Esophagus muscularis mucosa (tissue), 3 donors: ENCODE data around the gene PDGFB.

Source experiments
- CTCF ChIP-seq, 3 experiments: fragments of 200-600 bp in 2 of 3; fragments of 450-650 bp in 1 of 3; sonication (generic) in 2 of 3; IDR thresholded peaks; one replicate each; pipeline ENCODE4 v1.5.1; 2017 to 2019; ENCODE audit warnings: antibody characterized with exemption in 3 of 3, mild to moderate bottlenecking in 2 of 3, moderate library complexity in 1 of 3
- POLR2A ChIP-seq: fragments of 450-650 bp; IDR thresholded peaks from one replicate; pipeline ENCODE4 v1.6.1; 2017; ENCODE audit warnings: antibody characterized with exemption, moderate library complexity, mild to moderate bottlenecking, low read depth
- POLR2AphosphoS5 ChIP-seq, 2 donors: sonication (generic); formaldehyde crosslinking; IDR thresholded peaks; one replicate each; pipeline ENCODE4 v1.6.1; 2017; ENCODE audit warnings: antibody characterized with exemption in 2 of 2

- TF ChIP-seq CTCF (IDR thresholded peaks at IDR 0.05) (no peak), POLR2A (no peak), POLR2AphosphoS5 (IDR thresholded peaks at IDR 0.05) (no peak)
These were observed 9.7 kb downstream of the PDGFB start for GRCh38 chr22:39234867-39235687.
